ENCODE data around the gene CFAP46.

- TF ChIP-seq POLR2A (IDR thresholded peaks at IDR 0.05; ENCODE audit: low read depth, low read length) = no peak
- no peak for TF ChIP-seq RAD21 (IDR thresholded peaks at IDR 0.05; ENCODE audit: low read length)
- TF ChIP-seq CTCF (conservative IDR thresholded peaks at IDR 0.05; ENCODE audit: low read depth, low read length) = no peak
- TF ChIP-seq USF2 (IDR thresholded peaks at IDR 0.05; ENCODE audit: low read depth, low read length) = no peak
Measured at GRCh38 chr10:132787495-132788179, 154.7 kb downstream of the CFAP46 start.
